ENCODE measurements around the gene TRABD2B. TPM values are rescaled to one million over a fixed set of nuclear protein-coding genes. Genes with fewer than 3 reads are reported as not detected.

The TRABD2B gene
- total and polyA plus RNA-seq, 2 donors (not counting 3 experiments of a cell fraction or from before 2014, with no cell fraction given) = not detected

DNA sequence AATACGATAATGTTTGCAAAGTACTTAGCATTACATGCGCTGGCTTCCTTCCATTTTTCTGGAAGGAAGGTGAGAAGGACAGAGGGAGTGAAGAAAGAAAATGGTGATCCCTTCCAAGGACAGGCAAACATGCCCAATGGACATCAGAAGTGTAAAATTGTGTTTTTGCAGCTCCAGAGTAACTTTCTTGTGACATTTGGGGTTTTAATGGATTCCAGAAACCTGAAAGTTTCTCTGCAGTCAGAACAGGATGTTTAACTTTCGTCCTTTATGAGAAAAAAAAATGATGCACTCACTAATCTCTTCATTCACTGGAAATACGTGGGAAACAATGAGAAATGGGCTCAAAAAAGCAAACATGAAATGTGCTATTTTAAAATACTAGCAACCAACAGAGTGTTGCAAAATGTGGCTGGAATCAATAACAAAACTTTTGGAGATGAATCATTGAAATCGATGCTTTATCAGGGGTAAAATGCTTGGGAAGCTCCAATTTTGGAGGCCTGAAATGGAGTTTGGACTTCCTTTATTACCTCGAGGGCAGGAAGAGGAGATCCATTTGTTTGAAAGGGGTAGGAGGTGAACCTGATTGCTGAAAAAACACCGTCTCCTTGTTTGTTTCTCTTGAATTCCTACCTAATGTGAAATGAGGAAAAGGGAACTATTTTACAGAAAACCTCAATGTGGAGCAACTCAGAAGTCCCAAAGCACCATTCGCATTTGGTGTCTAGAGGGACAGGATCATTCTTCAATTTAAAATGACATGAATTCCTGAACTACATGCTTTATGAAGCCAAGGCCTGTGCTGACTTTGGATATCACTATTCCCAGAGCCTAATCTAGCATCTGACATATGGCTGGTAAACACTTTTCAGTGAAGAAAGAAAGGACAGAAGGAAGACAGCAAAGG, 129.5 kb downstream of the TRABD2B start:
- no peak overlapping the region for H3K4me3 ChIP-seq (replicated peaks in 1 of 3; ENCODE audit: insufficient read depth in 1 of 3, low read depth in 1 of 3, low read length in 3 of 3)
- intact Hi-C loops (cut with micrococcal nuclease) (no loop called here), dilution Hi-C loops (cut with MboI; ENCODE audit: extremely low pct_ligation_motif_present, low sequenced_read_pairs) (no loop called here)
- no TSS peak for BruUV-seq (replicated peaks)
- H2AFZ ChIP-seq (ENCODE audit: low read depth, low read length) = no peak overlapping the region
- H3K9me3 ChIP-seq (replicated peaks; ENCODE audit: control insufficient read depth, insufficient read depth, low read length) = no peaks in the 10 kb centered on the region
- H3K9ac ChIP-seq (replicated peaks; ENCODE audit: extremely low read depth, insufficient read depth, low read length) = no peak overlapping the region
- no peak overlapping the region for H3K27ac ChIP-seq (ENCODE audit: insufficient read depth, low read depth, low read length)
- no peaks in the 10 kb centered on the region for H3K9me1 ChIP-seq (replicated peaks; ENCODE audit: control insufficient read depth, extremely low read depth, insufficient read depth, low read length)
- no peak for TF ChIP-seq POLR2AphosphoS5 (IDR thresholded peaks at IDR 0.05; ENCODE audit: insufficient read depth, low read depth, low read length)
- TF ChIP-seq, protein P1, sequence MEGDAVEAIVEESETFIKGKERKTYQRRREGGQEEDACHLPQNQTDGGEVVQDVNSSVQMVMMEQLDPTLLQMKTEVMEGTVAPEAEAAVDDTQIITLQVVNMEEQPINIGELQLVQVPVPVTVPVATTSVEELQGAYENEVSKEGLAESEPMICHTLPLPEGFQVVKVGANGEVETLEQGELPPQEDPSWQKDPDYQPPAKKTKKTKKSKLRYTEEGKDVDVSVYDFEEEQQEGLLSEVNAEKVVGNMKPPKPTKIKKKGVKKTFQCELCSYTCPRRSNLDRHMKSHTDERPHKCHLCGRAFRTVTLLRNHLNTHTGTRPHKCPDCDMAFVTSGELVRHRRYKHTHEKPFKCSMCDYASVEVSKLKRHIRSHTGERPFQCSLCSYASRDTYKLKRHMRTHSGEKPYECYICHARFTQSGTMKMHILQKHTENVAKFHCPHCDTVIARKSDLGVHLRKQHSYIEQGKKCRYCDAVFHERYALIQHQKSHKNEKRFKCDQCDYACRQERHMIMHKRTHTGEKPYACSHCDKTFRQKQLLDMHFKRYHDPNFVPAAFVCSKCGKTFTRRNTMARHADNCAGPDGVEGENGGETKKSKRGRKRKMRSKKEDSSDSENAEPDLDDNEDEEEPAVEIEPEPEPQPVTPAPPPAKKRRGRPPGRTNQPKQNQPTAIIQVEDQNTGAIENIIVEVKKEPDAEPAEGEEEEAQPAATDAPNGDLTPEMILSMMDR (IDR thresholded peaks at IDR 0.05; ENCODE audit: extremely low read depth in 1 of 2, insufficient read depth in 1 of 2, low read depth in 1 of 2, low read length in 2 of 2) = no peak
- no peak for TF ChIP-seq FOS (IDR thresholded peaks at IDR 0.05; ENCODE audit: borderline replicate concordance, insufficient read depth, low read length)
- no peak for TF ChIP-seq GATA2 (IDR thresholded peaks at IDR 0.05; ENCODE audit: insufficient read depth, insufficient read length, low read depth, low read length)
- no peak for TF ChIP-seq MYC (IDR thresholded peaks at IDR 0.05; ENCODE audit: low read depth, low read length)
- no peak for TF ChIP-seq POLR2A (IDR thresholded peaks at IDR 0.05; ENCODE audit: low read depth, low read length)
- TF ChIP-seq EZH2 (IDR thresholded peaks at IDR 0.05; ENCODE audit: borderline replicate concordance, low read depth, low read length, severe bottlenecking) = no peak
- no peak for TF ChIP-seq JUN (IDR thresholded peaks at IDR 0.05; ENCODE audit: borderline replicate concordance, insufficient read depth, insufficient read length, low read depth)
- TF ChIP-seq, protein P2, sequence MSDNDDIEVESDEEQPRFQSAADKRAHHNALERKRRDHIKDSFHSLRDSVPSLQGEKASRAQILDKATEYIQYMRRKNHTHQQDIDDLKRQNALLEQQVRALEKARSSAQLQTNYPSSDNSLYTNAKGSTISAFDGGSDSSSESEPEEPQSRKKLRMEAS (IDR thresholded peaks at IDR 0.05; ENCODE audit: insufficient read depth, insufficient read length) = no peak
- H4K20me1 ChIP-seq (replicated peaks; ENCODE audit: control insufficient read depth, extremely low read depth, insufficient read depth, low read length) = no peaks in the 10 kb centered on the region
- no peak overlapping the region for H3K4me2 ChIP-seq (ENCODE audit: insufficient read depth, low read length)
- no peaks in the 10 kb centered on the region for H3K4me1 ChIP-seq (ENCODE audit: control insufficient read depth, extremely low read depth, insufficient read depth, low read length)
- no peak for DNase-seq (ENCODE audit: low read depth, low spot score)
- FAIRE-seq = no peak
- no peaks in the 10 kb centered on the region for H3K79me2 ChIP-seq (ENCODE audit: control insufficient read depth, insufficient read depth, low read length)
- no peaks in the 10 kb centered on the region for H3K27me3 ChIP-seq (ENCODE audit: control insufficient read depth in 2 of 2, insufficient read depth in 2 of 2, low read length in 2 of 2)
- H3K36me3 ChIP-seq (ENCODE audit: control insufficient read depth in 2 of 2, extremely low read depth in 1 of 2, insufficient read depth in 2 of 2, low read length in 2 of 2) = no peaks in the 10 kb centered on the region
- CTCF ChIA-PET = no interaction called here
- POLR2A ChIA-PET = no interaction called here
